HCEC 1CT (cell line): ENCODE results near the gene SPON1.

Experiments used
- DNase-seq: peaks from one replicate; pipeline ENCODE4 v3.0.0-alpha.2; 2017

The SPON1 gene

GRCh38 chr11:13944911-13945425, 17.6 kb upstream of the SPON1 start:
- DNase-seq: no peak

- DNase-seq: no peak
Measured at GRCh38 chr11:13947379-13947778, 15.1 kb upstream of the SPON1 start.

- DNase-seq: no peak
Measured at GRCh38 chr11:13949876-13950275, 12.6 kb upstream of the SPON1 start.

- DNase-seq: no peak
Measured at GRCh38 chr11:13952221-13952620, 10.3 kb upstream of the SPON1 start.

GRCh38 chr11:13952668-13953067, 9.9 kb upstream of the SPON1 start:
- no peak for DNase-seq

GRCh38 chr11:13954591-13954990, 7.9 kb upstream of the SPON1 start:
- DNase-seq: no peak

GRCh38 chr11:13955971-13956421, 6.5 kb upstream of the SPON1 start:
- DNase-seq: peak; percentile 54

GRCh38 chr11:13956988-13957387, 5.5 kb upstream of the SPON1 start:
- DNase-seq: no peak

- DNase-seq: no peak
Measured at GRCh38 chr11:13958641-13959400, 3.7 kb upstream of the SPON1 start.

- no peak for DNase-seq
Measured at GRCh38 chr11:13962198-13962561, 343 bp upstream of the SPON1 start.

- DNase-seq: no peak
Measured at GRCh38 chr11:13963169-13963948, 836 bp downstream of the SPON1 start.

GRCh38 chr11:13963949-13964770, 1.6 kb downstream of the SPON1 start:
- DNase-seq: no peak

- no peak for DNase-seq
Measured at GRCh38 chr11:13964771-13965074, 2.2 kb downstream of the SPON1 start.

GRCh38 chr11:13965337-13965736, 2.8 kb downstream of the SPON1 start:
- no peak for DNase-seq

GRCh38 chr11:13966013-13966412, 3.5 kb downstream of the SPON1 start:
- DNase-seq: no peak

- no peak for DNase-seq
Measured at GRCh38 chr11:13966486-13966885, 4.0 kb downstream of the SPON1 start.

- peak; percentile 41 for DNase-seq
Measured at GRCh38 chr11:13970986-13971385, 8.5 kb downstream of the SPON1 start.

- no peak for DNase-seq
Measured at GRCh38 chr11:13972043-13972910, 9.8 kb downstream of the SPON1 start.

GRCh38 chr11:13972944-13973343, 10.4 kb downstream of the SPON1 start:
- DNase-seq: no peak

- no peak for DNase-seq
Measured at GRCh38 chr11:13974631-13975030, 12.1 kb downstream of the SPON1 start.

GRCh38 chr11:13983081-13983751, 20.7 kb downstream of the SPON1 start:
- DNase-seq: peak; percentile 19
